ENCODE measurements around the gene CCDC117. TPM values are rescaled to one million over a fixed set of nuclear protein-coding genes. Genes with fewer than 3 reads are reported as not detected.
A peak's percentile ranks its signal among the peaks of the same experiment; 100 is the strongest.

The CCDC117 gene
- total and polyA plus RNA-seq, 7 donors: 9.1 to 39.1 (median 27.5) TPM

DNA sequence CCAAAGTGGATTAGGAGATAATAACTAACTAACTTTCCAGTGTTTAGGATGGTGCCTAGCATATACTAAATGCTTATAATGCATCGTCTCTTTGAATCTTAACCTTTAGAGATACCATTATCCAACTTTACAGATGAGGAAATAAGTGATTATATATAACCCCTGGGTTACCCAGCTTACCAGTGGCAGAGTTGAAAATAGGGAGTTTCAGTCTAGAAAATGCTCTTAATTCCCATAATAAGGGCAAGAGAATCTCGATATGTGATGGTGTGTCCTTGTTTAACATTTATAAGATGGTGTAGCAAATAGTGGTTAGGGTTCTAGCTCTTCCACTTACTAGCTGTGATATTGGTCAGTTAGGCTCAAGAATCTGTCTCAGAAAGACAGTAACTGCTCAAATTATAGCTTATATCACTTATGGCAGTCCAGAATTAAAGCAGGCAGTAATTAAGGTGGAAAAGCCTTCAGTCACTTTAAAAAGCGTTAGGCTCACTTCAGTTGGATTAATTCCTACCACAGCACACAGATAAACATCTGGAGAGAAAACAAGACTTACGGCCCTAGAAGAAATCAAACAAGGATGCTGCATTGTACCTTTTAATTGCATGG is 21.6 kb downstream of the CCDC117 start:
- ATAC-seq (no peak), DNase-seq (no peak)
- intact Hi-C loops (cut with DNase I): loop anchor here in 1 of 2 donors (5.0 kb wide), 1 partner anchor 33 kb away; no protein-coding TSS in a partner anchor
- Histone ChIP-seq H3K36me3 (ENCODE audit: insufficient read depth in 1 of 2, low read depth in 1 of 2) (peaks cover 20 to 70% of the 10 kb centered on the region in 2 donors), H3K9me3 (no peaks in the 10 kb centered on the region), H3K27ac (no peak overlapping the region), H3K4me3 (no peak overlapping the region), H3K4me1 (peaks cover 39% of the 10 kb centered on the region), H3K27me3 (ENCODE audit: insufficient read depth in 3 of 3, low read length in 2 of 3) (no peaks in the 10 kb centered on the region)
- 81 to 87% (median 83%) methylated on average over 4 of the region's 4 CpGs for WGBS, 3 donors
- TF ChIP-seq, protein P1, sequence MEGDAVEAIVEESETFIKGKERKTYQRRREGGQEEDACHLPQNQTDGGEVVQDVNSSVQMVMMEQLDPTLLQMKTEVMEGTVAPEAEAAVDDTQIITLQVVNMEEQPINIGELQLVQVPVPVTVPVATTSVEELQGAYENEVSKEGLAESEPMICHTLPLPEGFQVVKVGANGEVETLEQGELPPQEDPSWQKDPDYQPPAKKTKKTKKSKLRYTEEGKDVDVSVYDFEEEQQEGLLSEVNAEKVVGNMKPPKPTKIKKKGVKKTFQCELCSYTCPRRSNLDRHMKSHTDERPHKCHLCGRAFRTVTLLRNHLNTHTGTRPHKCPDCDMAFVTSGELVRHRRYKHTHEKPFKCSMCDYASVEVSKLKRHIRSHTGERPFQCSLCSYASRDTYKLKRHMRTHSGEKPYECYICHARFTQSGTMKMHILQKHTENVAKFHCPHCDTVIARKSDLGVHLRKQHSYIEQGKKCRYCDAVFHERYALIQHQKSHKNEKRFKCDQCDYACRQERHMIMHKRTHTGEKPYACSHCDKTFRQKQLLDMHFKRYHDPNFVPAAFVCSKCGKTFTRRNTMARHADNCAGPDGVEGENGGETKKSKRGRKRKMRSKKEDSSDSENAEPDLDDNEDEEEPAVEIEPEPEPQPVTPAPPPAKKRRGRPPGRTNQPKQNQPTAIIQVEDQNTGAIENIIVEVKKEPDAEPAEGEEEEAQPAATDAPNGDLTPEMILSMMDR (IDR thresholded peaks at IDR 0.05): no peak

DNA sequence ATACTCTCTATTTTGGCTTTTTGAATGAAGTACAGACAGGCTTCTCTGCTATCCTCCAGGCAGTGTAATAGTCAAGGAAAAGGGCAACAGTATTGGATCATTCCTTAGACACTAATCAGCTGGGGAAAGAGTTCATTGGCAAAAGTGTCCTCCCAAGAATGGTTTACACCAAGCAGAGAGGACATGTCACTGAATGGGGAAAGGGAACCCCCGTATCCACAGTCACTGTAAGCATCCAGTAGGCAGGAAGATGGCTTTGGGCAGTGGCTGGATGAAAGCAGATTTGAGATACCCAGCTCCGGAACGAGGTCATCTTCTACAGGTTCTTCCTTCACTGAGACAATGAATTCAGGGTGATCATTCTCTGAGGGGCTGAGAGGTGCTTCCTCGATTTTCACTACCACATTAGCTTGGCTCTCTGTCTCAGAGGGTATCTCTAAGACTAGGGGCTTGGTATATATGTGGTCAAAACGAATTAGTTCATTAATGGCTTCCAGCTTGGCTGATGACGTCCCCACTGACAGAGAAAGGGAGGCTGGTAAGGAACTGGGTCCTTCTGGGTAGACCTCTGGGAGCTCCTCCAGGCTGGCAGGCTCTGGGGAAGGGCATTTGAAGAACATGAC is 22.7 kb downstream of the CCDC117 start:
- H3K9me3 ChIP-seq: no peaks in the 10 kb centered on the region
- peaks cover 39% of the 10 kb centered on the region for H3K4me1 ChIP-seq
- ATAC-seq (no peak), DNase-seq (no peak)
- TF ChIP-seq, protein P1 (IDR thresholded peaks at IDR 0.05): no peak
- intact Hi-C loops (cut with DNase I): no loop called here
- H3K27ac ChIP-seq: no peak overlapping the region
- peaks cover 20 to 70% of the 10 kb centered on the region in 2 donors for H3K36me3 ChIP-seq (ENCODE audit: insufficient read depth in 1 of 2, low read depth in 1 of 2)
- 79 to 85% (median 81%) methylated on average over 6 of the region's 6 CpGs for WGBS, 3 donors
- no peak overlapping the region for H3K4me3 ChIP-seq
- H3K27me3 ChIP-seq (ENCODE audit: insufficient read depth in 3 of 3, low read length in 2 of 3): no peaks in the 10 kb centered on the region

- Histone ChIP-seq H3K36me3 (ENCODE audit: insufficient read depth in 1 of 2, low read depth in 1 of 2) (peaks cover 20 to 70% of the 10 kb centered on the region in 2 donors), H3K9me3 (no peaks in the 10 kb centered on the region), H3K27me3 (ENCODE audit: insufficient read depth in 3 of 3, low read length in 2 of 3) (no peaks in the 10 kb centered on the region), H3K27ac (peak overlapping the region; percentile 7), H3K4me1 (peaks cover 39% of the 10 kb centered on the region), H3K4me3 (no peak overlapping the region)
- WGBS, 3 donors: 51 to 63% (median 57%) methylated on average over 5 of the region's 5 CpGs
- TF ChIP-seq, protein P1 (IDR thresholded peaks at IDR 0.05): no peak
- no peak for ATAC-seq
- intact Hi-C loops (cut with DNase I): no loop called here
- no peak for DNase-seq
Measured at GRCh38 chr22:28795932-28796856, 23.7 kb downstream of the CCDC117 start.

GRCh38 chr22:28798810-28799605 is 26.5 kb downstream of the CCDC117 start:
- intact Hi-C loops (cut with DNase I): no loop called here

More at GRCh38 chr22:28798810-28799605, 26.5 kb downstream of the CCDC117 start:
- H3K27ac ChIP-seq: peak overlapping the region; percentile 100
- peaks cover 20 to 50% of the 10 kb centered on the region in 2 donors for H3K36me3 ChIP-seq (ENCODE audit: insufficient read depth in 1 of 2, low read depth in 1 of 2)
- TF ChIP-seq, protein P1 (IDR thresholded peaks at IDR 0.05): no peak
- ATAC-seq (peak; percentile 66 to 81 (median 78)), DNase-seq (peak; percentile 60 to 80)
- peak overlapping the region; percentile 82 for H3K4me3 ChIP-seq
- WGBS, 3 donors: 5 to 16% (median 6%) methylated on average over 7 of the region's 7 CpGs
- H3K4me1 ChIP-seq: peaks cover 36% of the 10 kb centered on the region
- no peaks in the 10 kb centered on the region for H3K27me3 ChIP-seq (ENCODE audit: insufficient read depth in 3 of 3, low read length in 2 of 3)
- no peaks in the 10 kb centered on the region for H3K9me3 ChIP-seq

Data from psoas muscle (tissue), 8 donors.